ENCODE data around the gene CLCN7. TPM values are rescaled to one million over a fixed set of nuclear protein-coding genes. Genes with fewer than 3 reads are reported as not detected.
A peak's percentile ranks its signal among the peaks of the same experiment; 100 is the strongest.

The CLCN7 gene
- total and polyA plus RNA-seq, 9 of the 15 experiments (the other 6 are each of a cell fraction or from before 2014, with no cell fraction given), result 0.06 to 126 (median 18.7) TPM

GRCh38 chr16:1474082-1474795 is 589 bp downstream of the CLCN7 start (continued):
- TF ChIP-seq RERE (CRISPR knock-in tag; IDR thresholded peaks at IDR 0.05; ENCODE audit: borderline replicate concordance), result no peak
- TF ChIP-seq CREBBP (IDR thresholded peaks at IDR 0.05; ENCODE audit: low read depth, low read length), result no peak
- TF ChIP-seq ZBTB34 (CRISPR knock-in tag; IDR thresholded peaks at IDR 0.05), result no peak
- TF ChIP-seq SAFB (IDR thresholded peaks at IDR 0.05; ENCODE audit: borderline replicate concordance, low read depth, low read length), result no peak
- no peak for TF ChIP-seq TAF1 (IDR thresholded peaks at IDR 0.05; ENCODE audit: control insufficient read depth, extremely low read depth, insufficient read depth, low read length, severe bottlenecking)
- no peak for TF ChIP-seq GATA2 (CRISPR knock-in tag; IDR thresholded peaks at IDR 0.05)
- TF ChIP-seq TCF15 (CRISPR knock-in tag; IDR thresholded peaks at IDR 0.05), result 0 out of 2 replicates have a peak, but pooled peaks have one; percentile 56
- no peak for TF ChIP-seq ZNF436 (CRISPR knock-in tag; IDR thresholded peaks at IDR 0.05)
- no peak for TF ChIP-seq NR2C2 (CRISPR knock-in tag; IDR thresholded peaks at IDR 0.05)
- TF ChIP-seq NR2C2 (tag; IDR thresholded peaks at IDR 0.05), result peak; percentile 72
- peak; percentile 25; the same call in 1 of the 2 replicates for TF ChIP-seq TEAD4 (IDR thresholded peaks at IDR 0.05; ENCODE audit: low read length)
- no peak for TF ChIP-seq TEAD4 (CRISPR knock-in tag; IDR thresholded peaks at IDR 0.05; ENCODE audit: borderline replicate concordance)
- TF ChIP-seq, protein P1, sequence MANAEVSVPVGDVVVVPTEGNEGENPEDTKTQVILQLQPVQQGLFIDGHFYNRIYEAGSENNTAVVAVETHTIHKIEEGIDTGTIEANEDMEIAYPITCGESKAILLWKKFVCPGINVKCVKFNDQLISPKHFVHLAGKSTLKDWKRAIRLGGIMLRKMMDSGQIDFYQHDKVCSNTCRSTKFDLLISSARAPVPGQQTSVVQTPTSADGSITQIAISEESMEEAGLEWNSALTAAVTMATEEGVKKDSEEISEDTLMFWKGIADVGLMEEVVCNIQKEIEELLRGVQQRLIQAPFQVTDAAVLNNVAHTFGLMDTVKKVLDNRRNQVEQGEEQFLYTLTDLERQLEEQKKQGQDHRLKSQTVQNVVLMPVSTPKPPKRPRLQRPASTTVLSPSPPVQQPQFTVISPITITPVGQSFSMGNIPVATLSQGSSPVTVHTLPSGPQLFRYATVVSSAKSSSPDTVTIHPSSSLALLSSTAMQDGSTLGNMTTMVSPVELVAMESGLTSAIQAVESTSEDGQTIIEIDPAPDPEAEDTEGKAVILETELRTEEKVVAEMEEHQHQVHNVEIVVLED (CRISPR knock-in tag; IDR thresholded peaks at IDR 0.05), result no peak
- TF ChIP-seq ATF1 (CRISPR knock-in tag; IDR thresholded peaks at IDR 0.05), result no peak
- TF ChIP-seq ATF1 (tag; IDR thresholded peaks at IDR 0.05), result no peak
- TF ChIP-seq TEAD1 (CRISPR knock-in tag; IDR thresholded peaks at IDR 0.05), result 0 out of 4 replicates have a peak, but pooled peaks of 1 of the 2 experiments have one; percentile 62
- 0 out of 2 replicates have a peak, but pooled peaks have one; percentile 45 for TF ChIP-seq FOXK1 (CRISPR knock-in tag; IDR thresholded peaks at IDR 0.05; ENCODE audit: borderline replicate concordance)
- TF ChIP-seq TEAD2 (tag; IDR thresholded peaks at IDR 0.05), result no peak

Data from K562 (cell line).